Sigmoid colon (tissue), 4 donors: ENCODE measurements around the gene SLC25A38.

ENCODE experiments used
- CTCF ChIP-seq, 4 experiments: fragments of 450-650 bp in 3 of 4; fragments of 200-600 bp in 1 of 4; IDR thresholded peaks; one replicate each; pipeline ENCODE4 v1.5.1; 2016 to 2019; ENCODE audit warnings: antibody characterized with exemption in 4 of 4, mild to moderate bottlenecking in 3 of 4, moderate library complexity in 2 of 4
- POLR2A ChIP-seq, 2 donors: fragments of 450-650 bp; IDR thresholded peaks; one replicate each; pipeline ENCODE4 v1.6.1; 2016; ENCODE audit warnings: antibody characterized with exemption in 2 of 2, mild to moderate bottlenecking in 2 of 2, moderate library complexity in 2 of 2
- POLR2AphosphoS5 ChIP-seq, 4 donors: sonication (generic); formaldehyde crosslinking; IDR thresholded peaks; one replicate each; pipeline ENCODE4 v1.6.1; 2017; ENCODE audit warnings: antibody characterized with exemption in 4 of 4

GRCh38 chr3:39433642-39434041 lies 50.5 kb downstream of the SLC25A38 start:
- no peak for TF ChIP-seq POLR2A (IDR thresholded peaks at IDR 0.05)
- TF ChIP-seq CTCF (IDR thresholded peaks at IDR 0.05), result no peak
- TF ChIP-seq POLR2AphosphoS5 (IDR thresholded peaks at IDR 0.05), result no peak
